ENCODE results near the gene STRBP. TPM values are rescaled to one million over a fixed set of nuclear protein-coding genes. Genes with fewer than 3 reads are reported as not detected.
"Not testable (repeated sequence)": the region's sequence is repeated elsewhere in the genome, so short reads cannot be mapped to it uniquely, and the experiment has no call there.

The STRBP gene
- polyA plus RNA-seq, 4 donors, result 43.5 to 52.3 (median 49.4) TPM

- no peak for DNase-seq (ENCODE audit: low read depth in 4 of 4, low spot score in 2 of 4)
Measured at GRCh38 chr9:123283455-123283854, 15.1 kb upstream of the STRBP start.

GRCh38 chr9:123283048-123283408, 14.6 kb upstream of the STRBP start:
- DNase-seq (ENCODE audit: low read depth in 4 of 4, low spot score in 2 of 4), result no peak

GRCh38 chr9:123282362-123283047, 14.1 kb upstream of the STRBP start:
- no peak for DNase-seq (ENCODE audit: low read depth in 4 of 4, low spot score in 2 of 4)

GRCh38 chr9:123281659-123282350, 13.4 kb upstream of the STRBP start:
- DNase-seq (ENCODE audit: low read depth in 4 of 4, low spot score in 2 of 4), result no peak

- not testable (repeated sequence) for DNase-seq (ENCODE audit: low read depth in 4 of 4, low spot score in 2 of 4)
Measured at GRCh38 chr9:123278879-123279493, 10.6 kb upstream of the STRBP start.

- no peak for DNase-seq (ENCODE audit: low read depth in 4 of 4, low spot score in 2 of 4)
Measured at GRCh38 chr9:123278361-123278760, 10.0 kb upstream of the STRBP start.

- no peak for DNase-seq (ENCODE audit: low read depth in 4 of 4, low spot score in 2 of 4)
Measured at GRCh38 chr9:123276551-123276950, 8.2 kb upstream of the STRBP start.

- DNase-seq (ENCODE audit: low read depth in 4 of 4, low spot score in 2 of 4), result not testable (repeated sequence)
Measured at GRCh38 chr9:123271133-123271532, 2.7 kb upstream of the STRBP start.

GRCh38 chr9:123269281-123269680, 895 bp upstream of the STRBP start:
- DNase-seq (ENCODE audit: low read depth in 4 of 4, low spot score in 2 of 4), result no peak

GRCh38 chr9:123268199-123268464, 254 bp downstream of the STRBP start:
- no peak for DNase-seq (ENCODE audit: low read depth in 4 of 4, low spot score in 2 of 4)

GRCh38 chr9:123267481-123268198, 746 bp downstream of the STRBP start:
- DNase-seq (ENCODE audit: low read depth in 4 of 4, low spot score in 2 of 4), result no peak

- no peak for DNase-seq (ENCODE audit: low read depth in 4 of 4, low spot score in 2 of 4)
Measured at GRCh38 chr9:123266655-123267399, 1.6 kb downstream of the STRBP start.

- no peak for DNase-seq (ENCODE audit: low read depth in 4 of 4, low spot score in 2 of 4)
Measured at GRCh38 chr9:123265833-123266232, 2.6 kb downstream of the STRBP start.

- no peak for DNase-seq (ENCODE audit: low read depth in 4 of 4, low spot score in 2 of 4)
Measured at GRCh38 chr9:123263227-123263626, 5.2 kb downstream of the STRBP start.

GRCh38 chr9:123262338-123262737, 6.0 kb downstream of the STRBP start:
- DNase-seq (ENCODE audit: low read depth in 4 of 4, low spot score in 2 of 4), result no peak

- DNase-seq (ENCODE audit: low read depth in 4 of 4, low spot score in 2 of 4), result no peak
Measured at GRCh38 chr9:123261006-123261677, 7.2 kb downstream of the STRBP start.

- DNase-seq (ENCODE audit: low read depth in 4 of 4, low spot score in 2 of 4), result no peak
Measured at GRCh38 chr9:123260340-123260739, 8.0 kb downstream of the STRBP start.

- DNase-seq (ENCODE audit: low read depth in 4 of 4, low spot score in 2 of 4), result no peak
Measured at GRCh38 chr9:123257276-123257675, 11.1 kb downstream of the STRBP start.

- DNase-seq (ENCODE audit: low read depth in 4 of 4, low spot score in 2 of 4), result no peak
Measured at GRCh38 chr9:123255718-123256117, 12.7 kb downstream of the STRBP start.

- DNase-seq (ENCODE audit: low read depth in 4 of 4, low spot score in 2 of 4), result no peak
Measured at GRCh38 chr9:123253204-123253603, 15.2 kb downstream of the STRBP start.

All from left renal cortex interstitium (tissue), 4 donors.